Measurements from ENCODE around the gene AGK.
"Not testable (repeated sequence)": the region's sequence is repeated elsewhere in the genome, so short reads cannot be mapped to it uniquely, and the experiment has no call there.

The AGK gene

GRCh38 chr7:141577043-141577839, 26.0 kb downstream of the AGK start:
- FAIRE-seq = no peak
- DNase-seq (ENCODE audit: insufficient read length, low spot score) = no peak
- TF ChIP-seq PAX5 (IDR thresholded peaks at IDR 0.05; ENCODE audit: insufficient read depth, low read length, severe bottlenecking) = no peak
- no peak for TF ChIP-seq TAF1 (IDR thresholded peaks at IDR 0.05; ENCODE audit: low read depth, low read length)
- no peak for TF ChIP-seq POLR2AphosphoS5 (IDR thresholded peaks at IDR 0.05; ENCODE audit: low read depth, low read length)
- no peak for TF ChIP-seq POLR2A (IDR thresholded peaks at IDR 0.05; ENCODE audit: low read depth, low read length)
- no peak for TF ChIP-seq SPI1 (IDR thresholded peaks at IDR 0.05; ENCODE audit: low read depth, low read length)
- TF ChIP-seq POU2F2 (IDR thresholded peaks at IDR 0.05; ENCODE audit: low read depth, low read length) = no peak

- not testable (repeated sequence) for FAIRE-seq; DNase-seq (ENCODE audit: insufficient read length, low spot score)
These were observed 28.7 kb downstream of the AGK start for GRCh38 chr7:141579953-141580352.

DNA sequence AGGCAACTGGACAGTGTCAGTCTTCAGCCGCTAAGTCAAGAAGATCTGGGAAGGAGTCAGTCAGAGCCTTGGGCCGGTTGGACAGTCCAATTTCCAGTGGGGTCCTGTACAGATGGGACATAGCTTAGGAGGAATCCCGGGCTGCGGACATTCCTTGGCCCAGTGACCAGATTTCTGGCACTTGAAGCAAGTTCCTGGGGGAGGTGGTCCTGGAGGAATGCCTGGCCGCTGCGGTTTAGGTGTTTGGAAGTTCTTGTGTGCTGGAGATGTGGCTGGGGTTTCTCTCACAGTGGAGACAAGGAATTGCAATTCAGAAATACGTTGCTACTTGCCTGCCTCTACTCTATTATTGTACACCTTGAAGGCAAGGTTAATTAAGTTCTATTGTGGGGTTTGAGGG, 30.9 kb downstream of the AGK start:
- not testable (repeated sequence) for FAIRE-seq; DNase-seq (ENCODE audit: insufficient read length, low spot score)

DNA sequence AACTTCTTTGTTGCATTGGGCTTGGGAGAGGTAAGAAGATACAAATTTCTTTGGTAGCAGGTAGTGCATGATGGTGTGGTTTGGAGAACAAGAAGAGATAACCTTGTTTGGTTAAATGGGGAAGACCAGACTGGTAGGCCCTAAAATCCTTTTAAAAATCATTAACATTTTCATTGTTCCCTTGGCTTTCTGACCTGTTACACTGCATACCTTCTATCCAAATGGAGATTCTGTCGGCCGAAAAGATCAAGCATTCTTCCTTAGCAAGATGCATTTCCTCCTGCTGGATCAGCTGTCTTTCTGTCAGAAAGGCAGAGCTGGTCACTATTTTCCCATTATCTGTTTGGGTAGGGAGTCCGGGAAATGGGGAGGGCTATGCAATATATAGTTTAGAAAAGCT, 33.7 kb downstream of the AGK start:
- FAIRE-seq (no peak), DNase-seq (ENCODE audit: insufficient read length, low spot score) (no peak)
- TF ChIP-seq POLR2AphosphoS5 (IDR thresholded peaks at IDR 0.05; ENCODE audit: low read depth, low read length) = no peak
- no peak for TF ChIP-seq PAX5 (IDR thresholded peaks at IDR 0.05; ENCODE audit: insufficient read depth, low read length, severe bottlenecking)
- no peak for TF ChIP-seq TAF1 (IDR thresholded peaks at IDR 0.05; ENCODE audit: low read depth, low read length)
- TF ChIP-seq SPI1 (IDR thresholded peaks at IDR 0.05; ENCODE audit: low read depth, low read length) = no peak
- no peak for TF ChIP-seq POLR2A (IDR thresholded peaks at IDR 0.05; ENCODE audit: low read depth, low read length)
- TF ChIP-seq POU2F2 (IDR thresholded peaks at IDR 0.05; ENCODE audit: low read depth, low read length) = no peak

GRCh38 chr7:141585592-141586510, 34.6 kb downstream of the AGK start:
- DNase-seq (ENCODE audit: insufficient read length, low spot score) = no peak
- no peak for TF ChIP-seq SPI1 (IDR thresholded peaks at IDR 0.05; ENCODE audit: low read depth, low read length)
- no peak for TF ChIP-seq POU2F2 (IDR thresholded peaks at IDR 0.05; ENCODE audit: low read depth, low read length)
- TF ChIP-seq PAX5 (IDR thresholded peaks at IDR 0.05; ENCODE audit: insufficient read depth, low read length, severe bottlenecking) = no peak
- TF ChIP-seq TAF1 (IDR thresholded peaks at IDR 0.05; ENCODE audit: low read depth, low read length) = no peak
- no peak for TF ChIP-seq POLR2AphosphoS5 (IDR thresholded peaks at IDR 0.05; ENCODE audit: low read depth, low read length)
- no peak for TF ChIP-seq POLR2A (IDR thresholded peaks at IDR 0.05; ENCODE audit: low read depth, low read length)
- FAIRE-seq = no peak

DNA sequence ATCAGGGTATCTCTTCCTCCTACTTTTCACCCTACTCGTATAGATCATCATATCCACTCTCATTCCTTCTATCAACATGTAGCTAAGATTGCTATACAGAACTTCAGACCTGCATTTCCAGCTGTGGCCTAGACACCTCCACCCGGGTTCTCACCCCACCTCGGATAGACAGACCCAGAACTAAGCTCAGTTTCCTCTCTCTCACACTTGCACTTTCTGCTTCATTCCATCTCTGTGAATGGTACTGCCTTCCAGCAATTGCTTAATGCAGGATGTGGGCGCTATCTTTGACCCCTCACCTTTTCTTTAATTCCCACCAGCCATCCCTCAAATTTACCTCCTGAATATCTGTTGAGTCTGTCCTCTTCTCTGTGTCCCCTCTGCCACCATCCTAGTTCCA, 35.7 kb downstream of the AGK start:
- TF ChIP-seq POLR2AphosphoS5 (IDR thresholded peaks at IDR 0.05; ENCODE audit: low read depth, low read length) = no peak
- TF ChIP-seq POU2F2 (IDR thresholded peaks at IDR 0.05; ENCODE audit: low read depth, low read length) = no peak
- TF ChIP-seq POLR2A (IDR thresholded peaks at IDR 0.05; ENCODE audit: low read depth, low read length) = no peak
- TF ChIP-seq SPI1 (IDR thresholded peaks at IDR 0.05; ENCODE audit: low read depth, low read length) = no peak
- TF ChIP-seq TAF1 (IDR thresholded peaks at IDR 0.05; ENCODE audit: low read depth, low read length) = no peak
- TF ChIP-seq PAX5 (IDR thresholded peaks at IDR 0.05; ENCODE audit: insufficient read depth, low read length, severe bottlenecking) = no peak
- DNase-seq (ENCODE audit: insufficient read length, low spot score) (no peak), FAIRE-seq (no peak)

DNA sequence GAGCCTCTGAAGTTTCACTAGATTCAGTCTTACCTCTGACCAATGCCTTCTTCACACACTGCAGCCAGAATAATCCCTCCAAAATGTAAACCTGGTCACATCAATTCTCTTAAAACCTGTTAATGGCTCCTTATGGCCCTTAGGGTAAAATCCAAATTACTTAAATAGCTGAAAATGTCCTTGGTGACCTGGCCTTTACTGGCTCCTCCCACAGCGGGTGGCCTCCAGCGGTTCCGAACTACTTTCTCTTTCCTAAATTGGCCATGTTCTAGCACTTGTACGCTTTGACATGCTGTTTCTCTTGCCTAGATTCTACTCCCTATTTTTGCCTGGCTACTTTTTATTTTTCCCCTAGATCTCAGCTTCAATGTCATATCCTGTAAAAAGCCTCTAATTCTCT, 36.1 kb downstream of the AGK start:
- no peak for DNase-seq (ENCODE audit: insufficient read length, low spot score)
- FAIRE-seq = no peak

GRCh38 chr7:141588912-141589311, 37.7 kb downstream of the AGK start:
- TF ChIP-seq POU2F2 (IDR thresholded peaks at IDR 0.05; ENCODE audit: low read depth, low read length) (no peak), TAF1 (IDR thresholded peaks at IDR 0.05; ENCODE audit: low read depth, low read length) (no peak), SPI1 (IDR thresholded peaks at IDR 0.05; ENCODE audit: low read depth, low read length) (no peak), POLR2AphosphoS5 (IDR thresholded peaks at IDR 0.05; ENCODE audit: low read depth, low read length) (no peak), POLR2A (IDR thresholded peaks at IDR 0.05; ENCODE audit: low read depth, low read length) (no peak), PAX5 (IDR thresholded peaks at IDR 0.05; ENCODE audit: insufficient read depth, low read length, severe bottlenecking) (no peak)
- no peak for DNase-seq (ENCODE audit: insufficient read length, low spot score)
- FAIRE-seq = no peak

More for the DNA sequence above, 36.1 kb downstream of the AGK start:
- TF ChIP-seq POU2F2 (IDR thresholded peaks at IDR 0.05; ENCODE audit: low read depth, low read length) (no peak), POLR2AphosphoS5 (IDR thresholded peaks at IDR 0.05; ENCODE audit: low read depth, low read length) (no peak), TAF1 (IDR thresholded peaks at IDR 0.05; ENCODE audit: low read depth, low read length) (no peak), SPI1 (IDR thresholded peaks at IDR 0.05; ENCODE audit: low read depth, low read length) (no peak)

DNA sequence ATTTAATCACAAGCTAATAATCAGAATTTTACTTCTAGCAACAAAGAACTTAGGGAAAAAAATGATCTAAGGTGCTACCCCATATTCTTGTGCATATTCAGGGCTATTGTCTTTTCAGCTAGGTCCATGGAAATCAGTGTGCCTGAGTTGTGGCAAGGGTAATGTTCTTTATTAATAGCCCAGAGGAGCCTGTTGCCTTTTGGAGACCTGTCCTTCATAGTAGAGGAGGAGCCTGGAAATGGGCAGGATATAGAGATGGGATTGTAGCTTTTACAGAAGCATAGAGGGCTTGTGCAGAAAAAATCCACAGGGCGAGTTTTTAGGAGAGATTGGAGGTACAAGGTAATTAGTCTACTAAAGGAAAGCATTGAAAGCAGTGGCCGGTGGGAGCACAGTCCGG, 38.9 kb downstream of the AGK start:
- FAIRE-seq = no peak
- TF ChIP-seq TAF1 (IDR thresholded peaks at IDR 0.05; ENCODE audit: low read depth, low read length) = no peak
- no peak for TF ChIP-seq POLR2A (IDR thresholded peaks at IDR 0.05; ENCODE audit: low read depth, low read length)
- TF ChIP-seq SPI1 (IDR thresholded peaks at IDR 0.05; ENCODE audit: low read depth, low read length) = no peak
- no peak for TF ChIP-seq PAX5 (IDR thresholded peaks at IDR 0.05; ENCODE audit: insufficient read depth, low read length, severe bottlenecking)
- no peak for TF ChIP-seq POLR2AphosphoS5 (IDR thresholded peaks at IDR 0.05; ENCODE audit: low read depth, low read length)
- no peak for TF ChIP-seq POU2F2 (IDR thresholded peaks at IDR 0.05; ENCODE audit: low read depth, low read length)
- DNase-seq (ENCODE audit: insufficient read length, low spot score) = no peak

- TF ChIP-seq PAX5 (IDR thresholded peaks at IDR 0.05; ENCODE audit: insufficient read depth, low read length, severe bottlenecking) = no peak
- TF ChIP-seq TAF1 (IDR thresholded peaks at IDR 0.05; ENCODE audit: low read depth, low read length) = no peak
- TF ChIP-seq POU2F2 (IDR thresholded peaks at IDR 0.05; ENCODE audit: low read depth, low read length) = no peak
- TF ChIP-seq POLR2A (IDR thresholded peaks at IDR 0.05; ENCODE audit: low read depth, low read length) = no peak
- no peak for TF ChIP-seq SPI1 (IDR thresholded peaks at IDR 0.05; ENCODE audit: low read depth, low read length)
- no peak for TF ChIP-seq POLR2AphosphoS5 (IDR thresholded peaks at IDR 0.05; ENCODE audit: low read depth, low read length)
- no peak for FAIRE-seq
- DNase-seq (ENCODE audit: insufficient read length, low spot score) = no peak
These were observed 39.5 kb downstream of the AGK start for GRCh38 chr7:141590666-141591065.

All from GM12891 (cell line).